Psoas muscle (tissue), 8 donors: Measurements from ENCODE around the gene SPATA24. TPM values are rescaled to one million over a fixed set of nuclear protein-coding genes. Genes with fewer than 3 reads are reported as not detected.

Experiments used
- ATAC-seq, 4 donors: fragments of 200-7000 bp; cut with Tn5 transposase; one replicate each; pipeline ENCODE4 v1.9.1; 2020; ENCODE audit warnings: moderate library complexity in 3 of 4, mild to moderate bottlenecking in 2 of 4
- DNase-seq, 2 donors: peaks; one replicate each; pipeline ENCODE4 v3.0.0-alpha.2; 2020
- H3K27ac ChIP-seq: fragments of 200-600 bp; one replicate; pipeline ENCODE4 v1.8.0; 2022
- H3K27me3 ChIP-seq, 3 donors: fragments of 200-600 bp in 1 of 3; one replicate each; pipeline versions ENCODE4 v1.6.1 to v1.8.0; 2013 to 2022; ENCODE audit warnings: low read length in 2 of 3, mild to moderate bottlenecking in 2 of 3, moderate library complexity in 1 of 3; ENCODE audit not compliant: insufficient read depth in 3 of 3
- H3K36me3 ChIP-seq, 2 donors: fragments of 200-600 bp in 1 of 2; one replicate each; pipeline versions ENCODE4 v1.6.1 to v1.8.0; 2013 to 2022; ENCODE audit warnings: low read depth in 1 of 2, mild to moderate bottlenecking in 1 of 2, moderate library complexity in 1 of 2; ENCODE audit not compliant: insufficient read depth in 1 of 2
- H3K4me1 ChIP-seq: fragments of 200-600 bp; one replicate; pipeline ENCODE4 v1.8.0; 2022
- H3K4me3 ChIP-seq: fragments of 200-600 bp; one replicate; pipeline ENCODE4 v1.8.0; 2022; ENCODE audit warnings: mild to moderate bottlenecking
- H3K9me3 ChIP-seq: fragments of 200-600 bp; one replicate; pipeline ENCODE4 v1.8.0; 2022
- WGBS, 3 donors: extraction: QIAGEN DNeasy Blood & Tissue Kit; methylation state at CpG; one replicate each; pipeline versions ENCODE4 v1.1.6 to v1.1.7; 2013; 5-methylcytosine and 5-hydroxymethylcytosine counted together
- intact Hi-C, 2 donors: fragments of 100-400 bp; cut with DNase I; formaldehyde crosslinking; loops; one replicate each; pipeline versions ENCODE4 v1.11.0 to v1.14.2; 2022
- polyA plus RNA-seq, 3 donors: library from polyadenylated mRNA; stranded (reverse); fragments of 200-250 nt; gene quantifications; one replicate each; pipeline ENCODE4 v1.2.3, GENCODE V29; 2013
- total RNA-seq, 4 donors: library from RNA; stranded (reverse); fragmentation: NEBNext Ultra II Directional in 2 of 4; extraction: Animal tissue kit (Norgen Biotek cat#: 25700) in 2 of 4; gene quantifications; one replicate each; pipeline versions ENCODE4 v1.2.1 to v1.2.4, GENCODE V29; 2021 to 2023
- TF ChIP-seq, protein P1 (sequence below): fragments of 200-600 bp; IDR thresholded peaks from one replicate; pipeline ENCODE4 v1.8.0; 2022; ENCODE audit warnings: antibody characterized with exemption
- donor health status: healthy with polysubstance abuse.
- donor health status: DM: no; HTN: no; CAD: no; lungs with moderate emphysema.
- donor health status: Bipolar disorder and iron deficiency.
- donor health status: healthy.
- donor health status: DM: yes; HTN: yes; CAD: no.
- donor health status: DM: no; HTN: no; CAD: no.
- donor health status: DM: no; HTN: no; CAD: no.
- donor health status: DM: yes; HTN: yes; CAD: no.

Gene SPATA24
- total and polyA plus RNA-seq, 7 donors: 6.7 to 18.8 (median 11.5) TPM

DNA sequence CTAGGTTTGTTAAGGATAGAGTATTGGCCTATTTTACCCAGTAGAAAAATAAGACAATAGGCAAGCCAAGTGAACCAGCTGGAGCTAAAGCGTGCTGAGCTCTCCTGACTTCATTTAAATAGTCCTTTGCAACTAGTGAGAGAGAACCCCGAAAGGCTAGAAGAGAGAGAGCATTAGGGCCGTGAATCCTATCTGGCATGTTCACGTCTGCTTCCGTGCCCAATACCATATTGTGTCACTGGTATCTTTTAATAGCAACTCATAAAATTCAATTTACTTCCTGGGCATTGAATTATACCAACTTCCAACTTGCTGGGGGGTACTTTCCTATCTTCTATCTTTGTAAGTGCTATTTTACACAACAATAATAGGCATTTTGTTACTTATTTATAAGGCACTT, 21.6 kb upstream of the SPATA24 start:
- ATAC-seq (peak in 3 of 4 donors; percentile 26 to 72 (median 62)), DNase-seq (no peak)
- Histone ChIP-seq H3K9me3 (no peaks in the 10 kb centered on the region), H3K27me3 (no peaks in the 10 kb centered on the region), H3K4me3 (no peak overlapping the region), H3K4me1 (peaks cover 13% of the 10 kb centered on the region), H3K36me3 (peaks cover 4 to 77% of the 10 kb centered on the region in 2 donors), H3K27ac (peak overlapping the region; percentile 63)
- intact Hi-C loops: no loop called here
- TF ChIP-seq, protein P1, sequence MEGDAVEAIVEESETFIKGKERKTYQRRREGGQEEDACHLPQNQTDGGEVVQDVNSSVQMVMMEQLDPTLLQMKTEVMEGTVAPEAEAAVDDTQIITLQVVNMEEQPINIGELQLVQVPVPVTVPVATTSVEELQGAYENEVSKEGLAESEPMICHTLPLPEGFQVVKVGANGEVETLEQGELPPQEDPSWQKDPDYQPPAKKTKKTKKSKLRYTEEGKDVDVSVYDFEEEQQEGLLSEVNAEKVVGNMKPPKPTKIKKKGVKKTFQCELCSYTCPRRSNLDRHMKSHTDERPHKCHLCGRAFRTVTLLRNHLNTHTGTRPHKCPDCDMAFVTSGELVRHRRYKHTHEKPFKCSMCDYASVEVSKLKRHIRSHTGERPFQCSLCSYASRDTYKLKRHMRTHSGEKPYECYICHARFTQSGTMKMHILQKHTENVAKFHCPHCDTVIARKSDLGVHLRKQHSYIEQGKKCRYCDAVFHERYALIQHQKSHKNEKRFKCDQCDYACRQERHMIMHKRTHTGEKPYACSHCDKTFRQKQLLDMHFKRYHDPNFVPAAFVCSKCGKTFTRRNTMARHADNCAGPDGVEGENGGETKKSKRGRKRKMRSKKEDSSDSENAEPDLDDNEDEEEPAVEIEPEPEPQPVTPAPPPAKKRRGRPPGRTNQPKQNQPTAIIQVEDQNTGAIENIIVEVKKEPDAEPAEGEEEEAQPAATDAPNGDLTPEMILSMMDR: no peak
- 32 to 53% (median 34%) methylated on average over 5 of the region's 5 CpGs for WGBS, 3 donors

DNA sequence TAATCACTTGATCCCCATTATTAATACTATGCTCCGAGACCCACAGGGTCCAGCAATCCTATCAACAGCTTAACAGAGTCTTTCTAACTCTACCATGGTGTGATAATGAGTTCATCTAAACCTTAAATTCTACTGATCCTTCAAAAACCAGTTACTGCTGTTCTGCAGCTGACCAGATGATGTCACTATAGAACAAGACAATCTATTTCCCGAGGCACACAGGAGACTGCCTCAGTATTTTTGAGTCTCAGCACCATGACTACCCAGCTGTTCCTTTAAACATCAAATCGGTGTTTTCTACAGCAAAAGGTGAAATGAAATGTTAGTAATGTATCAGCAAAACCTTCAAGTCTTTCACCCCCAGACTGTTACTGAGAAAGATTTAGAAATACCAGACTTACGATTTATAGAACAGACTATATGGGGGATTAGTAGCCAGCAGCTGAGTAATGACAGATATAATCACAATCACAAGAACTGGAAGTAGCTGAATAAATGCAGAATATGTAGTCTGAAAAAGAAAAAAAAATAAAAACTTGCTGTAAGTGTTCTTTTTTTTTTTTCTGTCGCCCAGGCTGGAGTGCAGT, 18.5 kb upstream of the SPATA24 start:
- Histone ChIP-seq H3K27ac (no peak overlapping the region), H3K4me1 (peaks cover 38% of the 10 kb centered on the region), H3K36me3 (peaks cover 0 to 49% of the 10 kb centered on the region in 2 donors), H3K27me3 (no peaks in the 10 kb centered on the region), H3K9me3 (no peaks in the 10 kb centered on the region), H3K4me3 (no peak overlapping the region)
- intact Hi-C loops: loop anchor here (1.0 to 5.0 kb wide), 3 partner anchors 92 to 140 kb away; partner anchors contain the start of gene UBE2D2 (in 1 of the 2)
- TF ChIP-seq, protein P1: peak; percentile 83
- ATAC-seq (peak; percentile 55 to 65 (median 62)), DNase-seq (no peak)
- 31 to 44% (median 44%) methylated on average over 4 to 5 of the region's 5 CpGs for WGBS, 3 donors

DNA sequence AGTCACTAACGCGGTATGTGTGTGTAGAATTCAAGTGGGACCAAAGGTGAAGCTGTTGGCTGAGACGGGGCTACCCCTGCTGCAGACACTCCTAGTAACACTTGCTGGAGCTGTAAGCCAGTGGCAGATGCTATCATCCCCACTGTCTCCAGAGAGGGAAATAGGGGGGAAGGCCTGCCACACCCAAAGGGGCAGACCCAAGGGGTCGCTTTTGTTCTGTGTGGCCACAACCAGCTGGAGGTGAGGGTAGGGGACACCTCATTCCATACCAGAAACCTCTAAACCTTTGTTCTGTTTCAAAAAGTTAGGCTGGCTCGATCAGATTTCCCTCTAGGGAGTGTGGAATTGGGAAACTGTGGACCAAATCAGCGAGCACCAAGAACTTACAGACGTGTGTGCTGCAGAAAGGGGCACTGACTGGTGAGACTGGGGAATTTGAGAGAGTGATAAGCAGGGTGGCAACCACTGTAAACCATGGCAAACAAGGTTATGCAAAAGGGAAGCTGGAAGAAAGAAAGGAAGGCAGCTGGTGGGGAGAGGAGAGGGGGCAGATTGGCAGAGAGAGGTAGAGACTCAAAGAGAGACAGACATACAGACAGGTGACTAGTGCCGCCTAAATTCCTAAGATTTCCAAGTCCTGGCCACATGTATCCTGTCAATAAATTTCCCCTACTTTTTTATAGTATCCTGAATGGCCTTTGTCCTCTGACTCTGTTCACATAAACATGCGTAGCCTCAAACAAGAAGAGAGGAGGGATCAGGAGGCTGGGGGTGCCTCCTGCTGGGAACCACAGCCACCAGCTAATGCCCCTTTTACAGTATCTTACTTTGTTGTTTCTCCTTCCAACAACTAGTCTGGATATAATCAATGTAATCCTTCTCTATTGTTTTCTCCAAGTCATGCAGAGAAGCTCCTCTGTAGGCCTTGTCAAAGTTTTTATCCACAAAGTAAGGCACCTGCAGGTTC, 15.6 kb upstream of the SPATA24 start:
- Histone ChIP-seq H3K27me3 (no peaks in the 10 kb centered on the region), H3K4me1 (peaks cover 52% of the 10 kb centered on the region), H3K36me3 (peaks cover 0 to 24% of the 10 kb centered on the region in 2 donors), H3K27ac (peak overlapping the region; percentile 85), H3K4me3 (no peak overlapping the region), H3K9me3 (no peaks in the 10 kb centered on the region)
- ATAC-seq (no peak), DNase-seq (no peak)
- intact Hi-C loops: loop anchor here in 1 of 2 donors (5.0 to 10.0 kb wide), 2 partner anchors 143 to 345 kb away; partner anchors contain the start of gene UBE2D2
- 49 to 61% (median 56%) methylated on average over 9 of the region's 9 CpGs for WGBS, 3 donors
- TF ChIP-seq, protein P1: no peak

DNA sequence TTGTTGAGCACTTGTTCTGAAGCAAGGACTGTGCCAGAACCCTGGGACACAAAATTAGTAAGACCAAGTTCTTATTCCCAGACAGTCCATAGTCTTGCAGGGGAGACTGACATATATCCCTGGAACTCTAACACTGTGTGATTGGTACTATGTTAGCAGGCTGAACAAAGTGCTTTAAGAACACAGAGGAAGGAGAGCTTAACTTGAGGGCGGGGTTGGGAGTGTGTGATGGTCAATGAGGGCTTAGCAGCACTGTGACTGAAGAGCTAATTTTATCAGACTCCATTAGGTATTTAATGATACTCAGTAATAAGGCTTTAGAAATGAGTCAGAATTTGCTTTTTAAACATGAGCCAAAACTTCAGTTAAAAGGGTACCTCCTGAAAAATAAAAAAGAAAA, 14.9 kb upstream of the SPATA24 start:
- intact Hi-C loops: loop anchor here in 1 of 2 donors (10.0 kb wide), 1 partner anchor 346 kb away; no protein-coding TSS in a partner anchor
- no peaks in the 10 kb centered on the region for H3K27me3 ChIP-seq
- 15 to 38% (median 23%) methylated on average over 1 of the region's 1 CpG for WGBS, 3 donors
- no peak overlapping the region for H3K4me3 ChIP-seq
- H3K4me1 ChIP-seq: peaks cover 58% of the 10 kb centered on the region
- peak overlapping the region; percentile 85 for H3K27ac ChIP-seq
- TF ChIP-seq, protein P1: no peak
- peak in 3 of 4 donors; percentile 52 to 68 (median 52) for ATAC-seq
- no peaks in the 10 kb centered on the region for H3K9me3 ChIP-seq
- DNase-seq: no peak
- peaks cover 0 to 17% of the 10 kb centered on the region in 2 donors for H3K36me3 ChIP-seq
